Stimulated activated CD8-positive, alpha-beta memory T cell treated with anti-CD3 and anti-CD28 coated beads, Interleukin-4, amount 100 ng/mL, for 48 hours (primary cell): ENCODE data around the gene LDLRAD3.
"Not testable (repeated sequence)": the region's sequence is repeated elsewhere in the genome, so short reads cannot be mapped to it uniquely, and the experiment has no call there.

Source experiments
- DNase-seq: peaks from one replicate; pipeline ENCODE4 v3.0.0-alpha.2; 2020

Gene LDLRAD3

GRCh38 chr11:35998634-35999033 is 54.8 kb downstream of the LDLRAD3 start:
- DNase-seq = no peak

GRCh38 chr11:36000616-36001190 is 56.8 kb downstream of the LDLRAD3 start:
- no peak for DNase-seq

GRCh38 chr11:36002196-36002595 is 58.3 kb downstream of the LDLRAD3 start:
- DNase-seq = no peak

GRCh38 chr11:36002796-36003195 is 58.9 kb downstream of the LDLRAD3 start:
- no peak for DNase-seq

- no peak for DNase-seq
These were observed 62.7 kb downstream of the LDLRAD3 start for GRCh38 chr11:36006556-36006955.

- DNase-seq = no peak
These were observed 63.3 kb downstream of the LDLRAD3 start for GRCh38 chr11:36007127-36007655.

GRCh38 chr11:36008584-36008983 is 64.7 kb downstream of the LDLRAD3 start:
- DNase-seq = no peak

GRCh38 chr11:36009473-36009872 is 65.6 kb downstream of the LDLRAD3 start:
- DNase-seq = no peak

- no peak for DNase-seq
These were observed 66.3 kb downstream of the LDLRAD3 start for GRCh38 chr11:36010010-36010740.

- DNase-seq = no peak
These were observed 67.7 kb downstream of the LDLRAD3 start for GRCh38 chr11:36011574-36011973.

- no peak for DNase-seq
These were observed 68.6 kb downstream of the LDLRAD3 start for GRCh38 chr11:36012455-36012854.

- DNase-seq = no peak
These were observed 69.1 kb downstream of the LDLRAD3 start for GRCh38 chr11:36012979-36013378.

GRCh38 chr11:36013446-36013845 is 69.6 kb downstream of the LDLRAD3 start:
- DNase-seq = not testable (repeated sequence)

- no peak for DNase-seq
These were observed 70.4 kb downstream of the LDLRAD3 start for GRCh38 chr11:36013950-36014897.

GRCh38 chr11:36014898-36015665 is 71.2 kb downstream of the LDLRAD3 start:
- DNase-seq = no peak

GRCh38 chr11:36015799-36016198 is 71.9 kb downstream of the LDLRAD3 start:
- no peak for DNase-seq

GRCh38 chr11:36016263-36016662 is 72.4 kb downstream of the LDLRAD3 start:
- DNase-seq = no peak

GRCh38 chr11:36016709-36017108 is 72.8 kb downstream of the LDLRAD3 start:
- no peak for DNase-seq

- DNase-seq = no peak
These were observed 75.2 kb downstream of the LDLRAD3 start for GRCh38 chr11:36019005-36019596.

GRCh38 chr11:36019722-36020121 is 75.9 kb downstream of the LDLRAD3 start:
- no peak for DNase-seq

- no peak for DNase-seq
These were observed 79.0 kb downstream of the LDLRAD3 start for GRCh38 chr11:36022882-36023281.

GRCh38 chr11:36023922-36024321 is 80.1 kb downstream of the LDLRAD3 start:
- DNase-seq = no peak
